Activated CD8-positive, alpha-beta T cell treated with anti-CD3 and anti-CD28 coated beads for 36 hours (primary cell): ENCODE data around the gene CHST12. TPM values are rescaled to one million over a fixed set of nuclear protein-coding genes. Genes with fewer than 3 reads are reported as not detected.

Source experiments
- ATAC-seq: fragments of 200-7000 bp; cut with Tn5 transposase; one replicate; pipeline ENCODE4 v1.10.0; 2021; ENCODE audit warnings: mild to moderate bottlenecking, moderate library complexity
- CTCF ChIA-PET: fragments of 350-600 bp; sonication (Branson Sonifier 250); formaldehyde crosslinking; loops from one replicate; lab custom pipeline; 2021; ENCODE audit warnings: antibody characterized with exemption; lab: Charles Lee
- POLR2A ChIA-PET: fragments of 350-600 bp; sonication (Branson Sonifier 250); formaldehyde crosslinking; loops from one replicate; lab custom pipeline; 2021; ENCODE audit warnings: antibody characterized with exemption; lab: Charles Lee
- DNase-seq: peaks from one replicate; pipeline ENCODE4 v3.0.0-alpha.2; 2020
- H3K27ac Mint-ChIP-seq: one replicate; pipeline ENCODE4 v1.8.0; 2021; ENCODE audit warnings: mild to moderate bottlenecking, mixed read lengths
- H3K27me3 Mint-ChIP-seq: one replicate; pipeline ENCODE4 v1.8.0; 2021; ENCODE audit warnings: mixed read lengths
- H3K36me3 Mint-ChIP-seq: one replicate; pipeline ENCODE4 v1.8.0; 2021; ENCODE audit warnings: low read depth, mixed read lengths
- H3K4me1 Mint-ChIP-seq: one replicate; pipeline ENCODE4 v1.8.0; 2021; ENCODE audit warnings: low read depth, mixed read lengths
- H3K4me3 Mint-ChIP-seq: one replicate; pipeline ENCODE4 v1.8.0; 2021; ENCODE audit warnings: mild to moderate bottlenecking, moderate library complexity, mixed read lengths
- H3K9me3 Mint-ChIP-seq: one replicate; pipeline ENCODE4 v1.8.0; 2021; ENCODE audit warnings: mixed read lengths
- CTCF ChIP-seq: fragments of 200-600 bp; IDR thresholded peaks from one replicate; pipeline ENCODE4 v1.8.0; 2022; ENCODE audit warnings: antibody characterized with exemption, mild to moderate bottlenecking
- intact Hi-C: fragments of 100-400 bp; cut with micrococcal nuclease; formaldehyde crosslinking; loops from one replicate; pipeline ENCODE4 v1.10.0; 2022
- total RNA-seq, 2 experiments: library from RNA; stranded (reverse); gene quantifications; one replicate each; pipeline ENCODE4 v1.2.3, GENCODE V29; 2021

The CHST12 gene
- total RNA-seq, 2 experiments from 2014 or later: 2.9 to 4.7 TPM

GRCh38 chr7:2373124-2373556 lies 30.3 kb upstream of the CHST12 start:
- Mint-ChIP-seq H3K27me3 (no peaks in the 10 kb centered on the region), H3K4me3 (no peak overlapping the region), H3K27ac (no peak overlapping the region), H3K4me1 (peaks cover 2% of the 10 kb centered on the region), H3K36me3 (peaks cover 64% of the 10 kb centered on the region), H3K9me3 (no peaks in the 10 kb centered on the region)
- no peak for TF ChIP-seq CTCF
- CTCF ChIA-PET: interaction anchor here (1.0 kb wide), 1 partner anchor 13 kb away, joined by 3 read pairs; no protein-coding TSS in a partner anchor
- intact Hi-C loops: no loop called here
- DNase-seq (no peak), ATAC-seq (no peak)
- POLR2A ChIA-PET: interaction anchor here (0.5 to 1.8 kb wide), 9 partner anchors 9 to 184 kb away, joined by 3 to 5 read pairs (median 4); no protein-coding TSS in a partner anchor

- H3K4me1 Mint-ChIP-seq: peaks cover 4% of the 10 kb centered on the region
- intact Hi-C loops: no loop called here
- peaks cover 68% of the 10 kb centered on the region for H3K36me3 Mint-ChIP-seq
- CTCF ChIA-PET: interaction anchor here (1.0 to 1.1 kb wide), 2 partner anchors 9 to 14 kb away, joined by 3 read pairs; no protein-coding TSS in a partner anchor
- H3K9me3 Mint-ChIP-seq: no peaks in the 10 kb centered on the region
- DNase-seq: no peak
- no peak for TF ChIP-seq CTCF
- POLR2A ChIA-PET: interaction anchor here (0.7 to 1.8 kb wide), 7 partner anchors 9 to 202 kb away, joined by 3 to 6 read pairs (median 4); no protein-coding TSS in a partner anchor
- no peaks in the 10 kb centered on the region for H3K27me3 Mint-ChIP-seq
- ATAC-seq: no peak
- H3K4me3 Mint-ChIP-seq: no peak overlapping the region
- H3K27ac Mint-ChIP-seq: no peak overlapping the region
Observed at GRCh38 chr7:2373646-2374045, 29.8 kb upstream of the CHST12 start.

GRCh38 chr7:2374401-2374800 lies 29.0 kb upstream of the CHST12 start:
- Mint-ChIP-seq H3K27me3 (no peaks in the 10 kb centered on the region), H3K4me3 (no peak overlapping the region), H3K36me3 (peaks cover 67% of the 10 kb centered on the region), H3K9me3 (no peaks in the 10 kb centered on the region), H3K4me1 (peaks cover 4% of the 10 kb centered on the region), H3K27ac (no peak overlapping the region)
- POLR2A ChIA-PET: interaction anchor here (0.7 to 1.2 kb wide), 4 partner anchors 10 to 201 kb away, joined by 3 to 6 read pairs (median 4); no protein-coding TSS in a partner anchor
- DNase-seq: no peak
- ATAC-seq: no peak
- CTCF ChIA-PET: interaction anchor here (1.1 kb wide), 1 partner anchor 10 kb away, joined by 3 read pairs; no protein-coding TSS in a partner anchor
- intact Hi-C loops: no loop called here
- TF ChIP-seq CTCF: no peak

- Mint-ChIP-seq H3K4me1 (peaks cover 4% of the 10 kb centered on the region), H3K27me3 (no peaks in the 10 kb centered on the region), H3K36me3 (peaks cover 70% of the 10 kb centered on the region), H3K9me3 (no peaks in the 10 kb centered on the region), H3K27ac (no peak overlapping the region), H3K4me3 (no peak overlapping the region)
- POLR2A ChIA-PET: interaction anchor here (1.1 kb wide), 1 partner anchor 7 kb away, joined by 3 read pairs; no protein-coding TSS in a partner anchor
- intact Hi-C loops: no loop called here
- CTCF ChIA-PET: interaction anchor here (1.1 kb wide), 1 partner anchor 10 kb away, joined by 3 read pairs; no protein-coding TSS in a partner anchor
- no peak for ATAC-seq
- DNase-seq: no peak
- TF ChIP-seq CTCF: no peak
Observed at GRCh38 chr7:2374830-2375728, 28.3 kb upstream of the CHST12 start.
